Umbilical cord (tissue), 2 donors: ENCODE data around the gene TRIM25. TPM values are rescaled to one million over a fixed set of nuclear protein-coding genes. Genes with fewer than 3 reads are reported as not detected.
A peak's percentile ranks its signal among the peaks of the same experiment; 100 is the strongest.

Source experiments
- DNase-seq: peaks from one replicate; pipeline ENCODE4 v3.0.0-alpha.2; 2015; ENCODE audit warnings: low spot score
- total RNA-seq: library from RNA; depleted of rRNA; stranded (reverse); fragments of >200 nt; gene quantifications from one replicate; pipeline ENCODE4 v1.2.3, GENCODE V29; 2014; ENCODE audit warnings: low replicate concordance; ENCODE audit not compliant: insufficient read depth

Gene TRIM25
- total RNA-seq, 1 donor from 2014 or later = 24.8 TPM

DNA sequence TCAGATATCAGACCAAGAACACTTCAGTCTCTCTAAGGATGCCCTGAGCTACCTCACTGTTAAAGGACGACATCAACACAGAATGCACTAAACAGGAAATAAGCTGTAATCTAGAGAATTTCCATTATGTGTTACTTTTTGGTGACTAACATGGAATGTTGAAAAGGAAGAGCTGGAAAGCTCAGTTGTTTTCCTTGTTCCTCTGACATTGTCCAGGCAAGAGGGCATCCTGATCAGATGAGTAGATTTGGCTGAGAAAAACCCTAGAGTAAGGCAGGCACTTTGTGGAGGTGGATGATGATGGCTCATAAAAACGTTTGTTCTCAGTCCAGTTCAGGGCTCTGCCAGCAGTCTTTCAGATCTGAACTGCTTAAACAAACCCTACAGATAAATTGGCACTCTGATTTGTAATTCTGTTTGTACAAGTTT is 45.9 kb downstream of the TRIM25 start:
- peak; percentile 45 for DNase-seq

DNA sequence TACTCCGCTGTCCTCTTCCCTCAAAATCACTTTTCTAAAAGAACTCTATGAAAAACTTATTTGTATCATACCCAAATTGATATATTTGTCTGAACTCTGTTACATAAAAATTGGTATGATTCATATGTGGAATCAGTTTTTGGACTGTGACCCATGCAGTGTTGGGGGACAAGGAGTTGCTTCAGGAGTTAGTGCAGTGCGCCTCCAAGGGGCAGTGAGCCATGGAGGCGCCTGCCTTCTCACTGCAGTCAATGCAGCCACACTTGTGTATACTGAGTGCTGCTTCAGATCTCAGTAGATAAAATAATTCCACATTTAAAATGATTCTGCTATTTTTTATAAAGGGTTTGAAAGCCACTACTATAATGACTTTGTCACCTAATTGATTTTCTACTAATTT is 47.4 kb downstream of the TRIM25 start:
- DNase-seq = no peak

DNA sequence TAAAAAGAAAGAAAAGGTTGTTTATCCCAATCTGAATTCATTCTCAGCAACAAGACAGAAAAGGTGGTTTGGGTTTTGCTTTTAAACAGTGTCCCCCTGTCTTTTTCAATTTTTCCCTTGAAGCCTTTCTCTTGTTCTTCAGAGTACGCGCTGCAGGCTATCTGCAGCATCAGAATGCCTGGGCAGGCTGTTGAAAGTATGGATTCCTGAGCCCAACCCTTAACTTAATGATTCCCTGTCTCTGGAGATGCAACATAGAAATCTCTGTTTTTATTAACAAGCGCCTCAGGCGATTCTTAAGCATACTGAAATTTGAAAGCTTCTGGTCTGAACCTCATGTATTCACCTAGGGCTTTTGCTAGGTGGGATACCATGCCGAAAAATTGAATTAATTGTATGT is 47.8 kb downstream of the TRIM25 start:
- no peak for DNase-seq

DNA sequence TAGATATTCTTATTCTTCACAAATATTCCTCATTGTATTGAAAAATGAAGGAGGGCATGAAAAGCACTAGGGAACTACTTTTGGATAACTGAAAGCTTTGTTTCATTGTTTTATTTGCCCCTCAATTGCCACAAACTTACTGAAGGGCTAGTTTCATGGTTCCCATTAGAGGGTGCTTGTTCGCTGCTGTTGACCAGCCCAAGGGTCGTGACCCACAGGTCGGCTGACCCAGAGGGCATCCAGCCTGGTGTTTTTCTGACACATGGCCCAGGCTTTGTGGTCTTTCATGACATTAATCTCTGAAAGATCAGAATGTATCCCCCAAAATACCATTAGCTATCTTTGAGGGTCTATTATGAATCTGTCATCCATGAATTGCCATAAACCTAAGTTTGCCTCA is 49.9 kb downstream of the TRIM25 start:
- no peak for DNase-seq

DNA sequence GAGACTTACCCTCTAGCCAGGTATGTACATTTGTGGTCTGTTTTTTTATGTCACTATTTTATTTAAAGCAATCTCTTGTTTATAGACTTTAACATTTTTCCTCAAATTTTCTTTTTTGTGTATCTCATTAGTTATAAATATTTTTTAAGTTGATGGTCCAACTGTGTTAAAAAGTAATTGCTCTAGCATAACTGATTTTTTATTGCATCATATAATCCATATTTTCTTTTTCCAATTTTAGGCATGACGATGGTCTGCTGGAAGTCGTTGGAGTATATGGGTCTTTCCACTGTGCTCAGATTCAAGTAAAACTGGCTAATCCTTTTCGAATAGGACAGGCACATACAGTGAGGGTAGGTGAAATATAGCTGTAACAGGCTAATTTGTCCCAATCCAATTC is 52.0 kb downstream of the TRIM25 start:
- DNase-seq = no peak

DNA sequence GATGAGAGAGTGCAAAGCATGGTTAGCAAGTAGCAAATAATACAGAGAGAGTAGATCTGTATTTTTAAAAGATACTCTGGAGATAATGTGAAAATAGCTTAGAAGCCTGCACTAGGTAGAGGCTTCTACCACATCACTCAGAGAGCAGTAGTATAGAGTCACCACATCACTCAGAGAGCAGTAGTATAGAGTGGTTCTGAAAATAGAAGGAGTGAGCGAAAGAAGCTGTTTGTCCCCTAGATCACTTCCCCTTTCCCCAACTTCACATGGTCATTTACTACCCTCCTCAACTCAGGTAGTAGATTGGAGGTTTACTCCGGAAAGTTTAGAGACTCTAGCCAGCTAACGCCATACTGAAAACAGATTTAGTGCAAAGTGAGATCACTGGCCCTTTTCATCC is 62.8 kb downstream of the TRIM25 start:
- no peak for DNase-seq

DNA sequence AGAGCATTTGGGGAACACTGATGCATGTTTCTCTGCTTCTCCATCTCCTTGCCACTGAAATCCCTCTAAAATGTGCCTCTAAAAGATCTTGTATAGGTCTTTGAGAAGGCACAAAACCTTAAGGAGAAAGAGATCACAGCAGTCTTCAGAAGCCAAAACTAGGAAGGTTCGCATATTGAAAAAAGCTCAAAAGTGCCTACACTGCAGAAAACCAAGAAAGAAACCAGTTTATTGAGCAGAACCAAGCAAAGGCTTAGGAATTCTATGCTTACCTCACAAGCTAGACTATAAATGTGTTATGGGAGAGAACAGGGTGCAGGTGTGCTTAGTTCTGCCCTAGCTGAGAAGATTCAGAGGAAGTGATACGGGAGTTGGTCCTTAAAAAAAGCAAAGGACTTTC is 63.3 kb downstream of the TRIM25 start:
- DNase-seq = no peak

DNA sequence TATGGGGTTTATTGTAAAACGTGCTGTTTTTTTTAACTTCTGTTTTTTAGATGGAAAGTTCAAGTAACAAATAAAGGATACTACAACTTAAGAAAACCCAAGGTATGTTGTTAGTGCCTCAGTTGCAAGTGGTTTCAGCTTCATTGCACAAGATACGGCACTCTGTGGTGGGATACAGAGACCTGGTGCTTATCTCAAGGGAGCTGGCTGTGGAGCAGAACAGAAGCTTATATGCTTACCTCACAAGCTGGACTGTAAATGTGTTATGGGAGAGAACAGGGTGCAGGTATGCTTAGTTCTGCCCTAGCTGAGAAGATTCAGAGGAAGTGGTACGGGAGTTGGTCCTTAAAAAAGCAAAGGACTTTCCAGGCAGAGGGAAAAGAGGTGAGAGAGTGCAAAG is 64.7 kb downstream of the TRIM25 start:
- no peak for DNase-seq

DNA sequence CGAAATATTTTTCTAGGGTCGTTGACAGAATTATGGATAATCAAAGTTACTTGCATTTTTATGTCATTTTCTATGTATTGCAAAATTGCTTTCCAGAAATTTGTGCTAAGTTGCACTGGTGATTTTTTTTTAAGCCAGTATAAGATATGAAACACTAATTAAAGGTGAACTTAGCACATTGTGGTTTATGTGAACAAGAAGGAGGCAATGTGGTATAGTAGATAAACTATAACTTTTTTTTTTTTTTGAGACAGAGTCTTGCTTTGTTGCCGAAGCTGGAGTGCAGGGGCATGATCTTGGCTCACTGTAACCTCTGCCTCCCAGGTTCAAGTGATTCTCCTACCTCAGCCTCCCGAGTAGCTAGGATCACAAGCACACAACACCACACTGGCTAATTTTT is 66.7 kb downstream of the TRIM25 start:
- no peak for DNase-seq

DNA sequence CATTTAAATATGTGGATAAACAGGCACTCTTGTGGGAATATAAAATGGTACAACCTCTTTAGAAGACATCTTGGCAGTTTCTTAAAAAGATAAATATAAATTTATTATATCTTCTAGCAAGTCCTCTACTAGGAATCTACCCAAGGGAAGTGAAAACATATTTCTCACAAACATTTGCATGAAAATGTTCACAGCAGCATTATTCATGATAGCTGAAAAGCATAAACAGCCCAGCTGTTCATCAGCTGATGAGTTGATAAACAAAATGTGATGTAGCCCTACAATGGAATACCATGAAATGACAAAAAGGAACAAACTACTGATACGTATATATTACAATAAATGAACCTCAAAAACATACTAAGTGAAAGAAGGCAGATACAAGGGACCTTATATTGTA is 67.9 kb downstream of the TRIM25 start:
- DNase-seq = no peak

DNA sequence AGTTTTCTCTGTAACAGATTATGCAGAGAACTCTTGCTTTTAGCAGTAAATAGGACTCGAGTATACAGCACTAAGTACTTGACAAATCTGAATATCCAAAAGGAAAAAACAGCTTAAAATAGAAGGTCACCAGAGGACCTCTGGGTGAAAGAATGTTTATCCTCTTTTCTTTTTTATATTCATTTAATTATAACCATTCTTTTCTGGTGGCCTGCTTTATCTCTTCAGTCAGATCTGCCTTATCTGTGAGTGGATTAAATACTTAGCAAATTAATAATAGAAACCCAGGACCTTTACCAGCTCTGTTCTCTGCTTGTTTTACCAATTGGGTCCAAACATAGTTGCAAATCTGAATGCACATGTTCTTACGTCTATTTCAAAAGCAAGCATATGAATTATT is 71.3 kb downstream of the TRIM25 start:
- DNase-seq = no peak

DNA sequence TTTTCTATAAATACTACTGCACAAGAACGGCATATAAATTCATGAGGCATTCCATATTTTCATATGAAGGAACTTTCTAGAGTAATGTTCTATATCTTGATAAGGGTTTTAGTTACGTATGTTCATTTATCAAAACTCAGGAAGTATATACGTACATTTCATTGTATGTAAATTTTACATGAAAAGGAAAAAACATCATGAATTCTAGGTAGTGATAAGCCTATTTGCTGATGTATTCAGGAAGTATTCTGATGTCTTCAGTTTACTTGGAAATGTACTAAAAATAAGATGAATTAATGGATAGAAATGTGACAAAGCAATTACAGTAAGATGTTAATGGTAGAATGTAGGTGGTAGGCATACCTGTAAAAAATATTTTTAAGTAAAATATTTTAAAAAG is 75.2 kb downstream of the TRIM25 start:
- DNase-seq = no peak

Other genes with a start within 250 kb of the TRIM25 start
- 0.48 TPM for gene C17orf67, start 80.1 kb downstream of the TRIM25 start, total RNA-seq
- gene DGKE, start 79.9 kb downstream of the TRIM25 start, total RNA-seq = 10.4 TPM
- 7.5 TPM for gene COIL, start 47.0 kb upstream of the TRIM25 start, total RNA-seq
- 10.6 TPM for gene SCPEP1, start 64.1 kb upstream of the TRIM25 start, total RNA-seq
- gene AKAP1, start 171.2 kb upstream of the TRIM25 start, total RNA-seq = 15.4 TPM